Activated naive CD4-positive, alpha-beta T cell treated with anti-CD3 and anti-CD28 coated beads, Interleukin-2, amount 50 U/mL, for 72 hours (primary cell): ENCODE measurements around the gene IL13. TPM values are rescaled to one million over a fixed set of nuclear protein-coding genes. Genes with fewer than 3 reads are reported as not detected.

Source experiments
- ATAC-seq, 2 donors: fragments of 150-1000 bp; cut with Tn5 transposase; 2 replicates each; pipeline ENCODE4 v1.10.0; 2021; ENCODE audit warnings: mild to moderate bottlenecking in 2 of 2, moderate library complexity in 2 of 2
- DNase-seq, 2 donors: peaks; one replicate each; pipeline ENCODE4 v3.0.0; 2021 to 2022; ENCODE audit warnings: low spot score in 2 of 2
- H3K27ac Mint-ChIP-seq, 2 donors: one replicate each; pipeline ENCODE4 v1.8.0; 2022; ENCODE audit warnings: mild to moderate bottlenecking in 2 of 2, mixed read lengths in 2 of 2
- H3K36me3 Mint-ChIP-seq, 2 donors: one replicate each; pipeline ENCODE4 v1.8.0; 2022; ENCODE audit warnings: mixed read lengths in 2 of 2
- H3K9me3 Mint-ChIP-seq, 2 donors: one replicate each; pipeline ENCODE4 v1.8.0; 2022; ENCODE audit warnings: mixed read lengths in 2 of 2
- total RNA-seq, 2 donors: library from RNA; stranded (reverse); gene quantifications; one replicate each; pipeline ENCODE4 v1.2.3, GENCODE V29; 2022

The IL13 gene
- total RNA-seq, 2 donors from 2014 or later: 0.72 to 0.98 TPM

DNA sequence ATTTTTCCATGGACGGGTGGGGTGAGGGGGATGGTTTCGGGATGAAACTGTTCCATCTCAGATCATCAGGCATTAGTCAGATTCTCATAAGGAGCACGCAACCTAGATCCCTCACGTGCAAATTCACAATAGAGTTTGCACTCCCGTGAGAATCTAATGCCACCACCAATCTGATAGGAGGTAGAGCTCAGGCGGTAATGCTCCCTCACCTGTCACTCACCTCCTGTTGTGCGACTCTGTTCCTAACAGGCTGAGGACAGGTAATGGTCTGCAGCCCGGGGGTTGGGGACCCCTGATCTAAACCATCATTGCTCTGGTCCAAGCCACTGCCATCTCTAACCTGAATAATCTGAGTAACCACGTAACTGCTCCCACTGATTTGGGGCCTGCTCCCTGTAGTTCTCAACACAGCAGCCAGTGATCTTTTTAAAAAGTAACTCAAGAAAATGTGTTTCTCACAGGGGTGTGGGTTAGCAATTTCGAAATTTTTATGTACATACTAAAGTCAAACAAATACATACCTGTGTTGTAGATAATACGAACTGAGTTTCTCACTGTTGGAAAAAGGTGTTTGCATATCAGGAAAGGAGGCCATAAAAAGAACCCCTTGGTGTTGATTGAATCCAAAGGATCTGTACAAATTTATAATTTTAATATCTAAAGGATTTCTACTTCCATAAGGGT, 11.2 kb upstream of the IL13 start:
- DNase-seq: no peak
- H3K9me3 Mint-ChIP-seq: peaks cover 17 to 18% of the 10 kb centered on the region in 2 donors
- no peak for ATAC-seq
- H3K27ac Mint-ChIP-seq: no peak overlapping the region
- peaks cover 34 to 41% of the 10 kb centered on the region in 2 donors for H3K36me3 Mint-ChIP-seq

GRCh38 chr5:132647473-132647872, 10.5 kb upstream of the IL13 start:
- Mint-ChIP-seq H3K9me3 (peaks cover 20 to 23% of the 10 kb centered on the region in 2 donors), H3K36me3 (peaks cover 29 to 40% of the 10 kb centered on the region in 2 donors), H3K27ac (no peak overlapping the region)
- ATAC-seq (no peak), DNase-seq (no peak)

- Mint-ChIP-seq H3K27ac (no peak overlapping the region), H3K36me3 (peaks cover 21 to 32% of the 10 kb centered on the region in 2 donors), H3K9me3 (peaks cover 17 to 18% of the 10 kb centered on the region in 2 donors)
- ATAC-seq: no peak
- DNase-seq: no peak
These were observed 9.6 kb upstream of the IL13 start for GRCh38 chr5:132648355-132648754.

GRCh38 chr5:132651838-132652469, 6.0 kb upstream of the IL13 start:
- DNase-seq (no peak), ATAC-seq (no peak)
- Mint-ChIP-seq H3K27ac (no peak overlapping the region), H3K9me3 (peaks cover 17 to 18% of the 10 kb centered on the region in 2 donors), H3K36me3 (peaks cover 15 to 17% of the 10 kb centered on the region in 2 donors)

GRCh38 chr5:132653716-132654115, 4.3 kb upstream of the IL13 start:
- H3K36me3 Mint-ChIP-seq: peaks cover under 1 to 5% of the 10 kb centered on the region in 2 donors
- ATAC-seq (no peak), DNase-seq (no peak)
- H3K9me3 Mint-ChIP-seq: peaks cover 4 to 5% of the 10 kb centered on the region in 2 donors
- H3K27ac Mint-ChIP-seq: peak overlapping the region in 1 of 2 donors; percentile 9

GRCh38 chr5:132655821-132656773, 1.9 kb upstream of the IL13 start:
- H3K9me3 Mint-ChIP-seq: peaks cover 3 to 5% of the 10 kb centered on the region in 2 donors
- DNase-seq (no peak), ATAC-seq (peak; percentile 39 to 71)
- H3K36me3 Mint-ChIP-seq: peaks cover 0 to 4% of the 10 kb centered on the region in 2 donors
- no peak overlapping the region for H3K27ac Mint-ChIP-seq

DNA sequence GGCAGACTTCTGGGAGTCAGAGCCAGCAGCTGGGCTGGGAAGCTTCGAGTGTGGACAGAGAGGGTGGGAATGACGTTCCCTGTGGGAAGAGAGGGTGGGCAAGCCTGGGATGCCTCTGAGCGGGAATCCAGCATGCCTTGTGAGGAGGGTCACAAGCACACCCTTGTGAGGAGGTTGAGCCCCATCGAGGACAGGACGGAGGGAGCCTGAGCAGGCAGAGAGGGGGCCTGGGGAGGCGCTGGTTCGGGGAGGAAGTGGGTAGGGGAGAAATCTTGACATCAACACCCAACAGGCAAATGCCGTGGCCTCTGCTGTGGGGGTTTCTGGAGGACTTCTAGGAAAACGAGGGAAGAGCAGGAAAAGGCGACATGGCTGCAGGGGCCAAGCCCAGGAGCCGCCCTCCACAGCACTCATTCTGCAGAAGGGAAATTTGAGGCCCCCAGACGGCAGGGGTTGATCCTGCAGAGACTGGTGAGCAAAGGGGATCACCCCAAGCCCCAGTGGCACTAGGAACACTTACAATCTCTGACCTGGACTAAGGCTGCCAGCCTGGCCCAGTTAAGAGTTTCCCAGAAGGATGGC, 1.1 kb upstream of the IL13 start:
- peaks cover 0 to 4% of the 10 kb centered on the region in 2 donors for H3K36me3 Mint-ChIP-seq
- peaks cover 2 to 3% of the 10 kb centered on the region in 2 donors for H3K9me3 Mint-ChIP-seq
- DNase-seq (no peak), ATAC-seq (peak; percentile 19 to 26)
- no peak overlapping the region for H3K27ac Mint-ChIP-seq

DNA sequence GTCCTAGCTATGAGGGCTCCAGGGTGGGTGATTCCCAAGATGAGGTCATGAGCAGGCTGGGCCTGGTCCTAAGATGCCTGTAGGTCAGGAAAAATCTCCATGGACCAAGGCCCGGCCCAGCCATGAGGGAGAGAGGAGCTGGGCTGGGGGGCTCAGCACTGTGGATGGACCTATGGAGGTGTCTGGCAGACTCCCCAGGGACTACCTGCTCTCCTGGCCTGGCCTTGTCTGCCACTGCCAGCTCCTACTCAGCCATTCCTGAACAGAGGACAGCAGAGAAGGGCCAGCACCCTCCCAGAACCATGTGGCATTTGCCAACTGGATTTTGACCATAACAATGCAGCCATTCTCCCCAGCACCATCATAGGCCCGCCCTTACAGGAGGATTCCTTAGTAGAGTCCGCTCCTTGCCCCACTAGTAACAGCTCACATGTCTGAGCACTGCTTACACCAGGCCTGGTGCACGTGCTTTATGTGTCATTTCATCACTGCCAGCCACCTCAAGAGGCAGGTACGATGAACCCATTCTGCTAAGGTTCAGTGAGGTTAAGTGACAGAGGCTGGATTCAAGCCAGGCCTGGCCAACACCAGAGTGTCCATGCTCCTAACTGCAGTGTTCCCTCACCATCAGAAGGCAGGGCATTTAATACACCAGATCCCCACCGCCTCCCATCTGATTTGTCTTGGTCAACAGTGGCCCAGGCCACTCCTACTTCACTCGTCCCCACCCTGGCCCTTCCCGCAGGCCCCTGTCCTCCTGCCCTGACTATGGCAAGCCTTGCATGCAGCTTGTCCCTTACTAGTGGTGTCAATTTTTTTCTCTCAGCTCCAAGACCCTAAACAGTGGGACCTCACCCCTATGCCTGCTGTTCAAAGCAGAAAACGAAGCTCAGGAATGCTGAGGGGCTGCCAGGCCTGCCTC, 669 bp downstream of the IL13 start:
- no peaks in the 10 kb centered on the region for H3K9me3 Mint-ChIP-seq
- H3K36me3 Mint-ChIP-seq: peaks cover 0 to 4% of the 10 kb centered on the region in 2 donors
- DNase-seq (no peak), ATAC-seq (no peak)
- H3K27ac Mint-ChIP-seq: peak overlapping the region in 1 of 2 donors; percentile 74

DNA sequence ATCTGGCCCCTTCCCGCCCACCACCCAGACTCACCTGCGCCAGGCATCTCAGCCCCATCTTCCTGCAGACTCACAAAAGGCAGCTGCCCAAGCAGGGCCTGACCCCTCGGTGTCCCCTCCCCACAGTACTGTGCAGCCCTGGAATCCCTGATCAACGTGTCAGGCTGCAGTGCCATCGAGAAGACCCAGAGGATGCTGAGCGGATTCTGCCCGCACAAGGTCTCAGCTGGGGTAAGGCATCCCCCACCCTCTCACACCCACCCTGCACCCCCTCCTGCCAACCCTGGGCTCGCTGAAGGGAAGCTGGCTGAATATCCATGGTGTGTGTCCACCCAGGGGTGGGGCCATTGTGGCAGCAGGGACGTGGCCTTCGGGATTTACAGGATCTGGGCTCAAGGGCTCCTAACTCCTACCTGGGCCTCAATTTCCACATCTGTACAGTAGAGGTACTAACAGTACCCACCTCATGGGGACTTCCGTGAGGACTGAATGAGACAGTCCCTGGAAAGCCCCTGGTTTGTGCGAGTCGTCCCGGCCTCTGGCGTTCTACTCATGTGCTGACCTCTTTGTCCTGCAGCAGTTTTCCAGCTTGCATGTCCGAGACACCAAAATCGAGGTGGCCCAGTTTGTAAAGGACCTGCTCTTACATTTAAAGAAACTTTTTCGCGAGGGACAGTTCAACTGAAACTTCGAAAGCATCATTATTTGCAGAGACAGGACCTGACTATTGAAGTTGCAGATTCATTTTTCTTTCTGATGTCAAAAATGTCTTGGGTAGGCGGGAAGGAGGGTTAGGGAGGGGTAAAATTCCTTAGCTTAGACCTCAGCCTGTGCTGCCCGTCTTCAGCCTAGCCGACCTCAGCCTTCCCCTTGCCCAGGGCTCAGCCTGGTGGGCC, 1.9 kb downstream of the IL13 start:
- no peak for DNase-seq
- Mint-ChIP-seq H3K9me3 (no peaks in the 10 kb centered on the region), H3K27ac (no peak overlapping the region), H3K36me3 (peaks cover 0 to 4% of the 10 kb centered on the region in 2 donors)
- ATAC-seq: no peak

- no peak for DNase-seq
- Mint-ChIP-seq H3K9me3 (no peaks in the 10 kb centered on the region), H3K36me3 (peaks cover 0 to 3% of the 10 kb centered on the region in 2 donors), H3K27ac (peak overlapping the region in 1 of 2 donors; percentile 26)
- no peak for ATAC-seq
These were observed 3.4 kb downstream of the IL13 start for GRCh38 chr5:132661231-132662003.

DNA sequence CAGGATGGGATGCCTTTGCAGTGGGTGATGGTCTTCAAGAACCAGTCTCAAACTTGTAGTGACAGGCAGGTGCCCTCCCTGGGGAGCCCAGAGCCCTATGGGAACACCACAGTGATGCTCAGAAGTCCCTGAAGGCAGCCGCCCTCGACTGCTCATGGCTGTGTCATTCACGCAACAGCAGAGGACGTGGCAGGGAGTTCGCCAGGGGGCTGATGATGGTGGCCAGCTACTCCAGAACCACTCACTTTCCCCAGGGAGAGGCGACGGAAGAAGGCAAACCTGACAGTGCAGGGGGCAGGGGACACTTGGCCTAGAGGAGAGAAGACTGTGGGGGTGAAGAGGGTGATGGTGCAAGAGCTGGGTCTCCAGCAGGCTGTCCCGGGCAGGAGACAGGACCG, 4.0 kb downstream of the IL13 start:
- H3K9me3 Mint-ChIP-seq: no peaks in the 10 kb centered on the region
- no peaks in the 10 kb centered on the region for H3K36me3 Mint-ChIP-seq
- H3K27ac Mint-ChIP-seq: no peak overlapping the region
- ATAC-seq (no peak), DNase-seq (peak in 1 of 2 donors; percentile 41)

DNA sequence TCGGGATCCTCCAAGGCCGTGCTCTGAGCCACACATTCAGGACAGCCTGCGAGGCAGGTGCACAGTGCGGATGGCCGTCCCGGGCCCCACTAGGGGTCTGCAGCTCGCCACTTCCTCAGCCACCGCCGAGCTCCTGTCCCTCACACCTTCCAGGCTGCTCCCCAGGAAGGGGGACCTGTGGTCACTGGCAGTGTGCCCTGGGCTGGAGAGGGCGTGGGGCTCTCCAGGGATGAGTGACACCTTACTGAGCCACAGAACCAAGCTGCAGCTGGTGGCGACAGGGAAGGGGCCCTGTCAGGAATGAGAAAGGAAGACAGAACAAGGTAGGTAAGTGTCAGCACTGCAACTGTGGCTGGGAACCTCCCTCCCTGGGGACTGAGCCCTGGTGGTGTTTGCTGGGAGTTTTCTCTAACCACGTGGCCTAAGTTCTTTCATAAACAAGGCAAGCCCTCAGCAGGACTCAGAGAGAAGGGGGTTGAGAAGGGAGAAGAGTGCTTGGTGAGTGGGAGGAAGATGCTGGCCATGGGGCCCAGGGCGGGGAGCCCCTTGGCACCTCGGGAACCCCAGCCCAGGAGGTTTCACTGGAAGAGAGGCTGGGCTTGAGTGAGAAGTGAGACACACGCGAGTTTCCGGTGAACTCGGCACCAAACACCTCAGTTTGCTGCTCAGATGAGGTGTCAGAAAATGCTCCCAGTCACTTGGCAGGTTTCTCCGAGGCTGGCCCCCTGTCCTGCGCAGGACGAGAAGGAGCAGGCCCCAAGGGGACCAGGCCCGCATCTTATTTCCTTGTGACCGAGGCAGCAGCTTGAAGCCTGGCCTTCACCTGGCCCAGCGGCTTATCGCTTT, 5.2 kb downstream of the IL13 start:
- H3K9me3 Mint-ChIP-seq: no peaks in the 10 kb centered on the region
- ATAC-seq (peak; percentile 55 to 79), DNase-seq (peak in 1 of 2 donors; percentile 63)
- peak overlapping the region in 1 of 2 donors; percentile 64 for H3K27ac Mint-ChIP-seq
- H3K36me3 Mint-ChIP-seq: no peaks in the 10 kb centered on the region
